ENCODE data around the gene EME1.
A peak's percentile ranks its signal among the peaks of the same experiment; 100 is the strongest.
"Not testable (repeated sequence)": the region's sequence is repeated elsewhere in the genome, so short reads cannot be mapped to it uniquely, and the experiment has no call there.

The EME1 gene

GRCh38 chr17:50393700-50394099 lies 20.7 kb downstream of the EME1 start:
- no peak for DNase-seq (ENCODE audit: low read depth in 2 of 2)

GRCh38 chr17:50394711-50395110 lies 21.7 kb downstream of the EME1 start:
- DNase-seq (ENCODE audit: low read depth in 2 of 2): no peak

GRCh38 chr17:50396261-50397110 lies 23.5 kb downstream of the EME1 start:
- no peak for DNase-seq (ENCODE audit: low read depth in 2 of 2)

GRCh38 chr17:50397111-50397918 lies 24.3 kb downstream of the EME1 start, which contains the start of gene LRRC59:
Gene LRRC59, minus strand, starts transcription at chr17:50397523. Its CDS starts 206 bp downstream, at chr17:50397317.
- peak; percentile 86 to 91 for DNase-seq (ENCODE audit: low read depth in 2 of 2)

GRCh38 chr17:50397919-50398285 lies 24.9 kb downstream of the EME1 start:
- DNase-seq (ENCODE audit: low read depth in 2 of 2): no peak

GRCh38 chr17:50398672-50399071 lies 25.6 kb downstream of the EME1 start:
- not testable (repeated sequence) for DNase-seq (ENCODE audit: low read depth in 2 of 2)

GRCh38 chr17:50399591-50399990 lies 26.6 kb downstream of the EME1 start:
- DNase-seq (ENCODE audit: low read depth in 2 of 2): not testable (repeated sequence)

- DNase-seq (ENCODE audit: low read depth in 2 of 2): not testable (repeated sequence)
Observed at GRCh38 chr17:50405351-50405750, 32.3 kb downstream of the EME1 start.

GRCh38 chr17:50406578-50406977 lies 33.5 kb downstream of the EME1 start:
- no peak for DNase-seq (ENCODE audit: low read depth in 2 of 2)

GRCh38 chr17:50407921-50408320 lies 34.9 kb downstream of the EME1 start:
- no peak for DNase-seq (ENCODE audit: low read depth in 2 of 2)

- DNase-seq (ENCODE audit: low read depth in 2 of 2): no peak
Observed at GRCh38 chr17:50412188-50412732, 39.2 kb downstream of the EME1 start.

- no peak for DNase-seq (ENCODE audit: low read depth in 2 of 2)
Observed at GRCh38 chr17:50414808-50415207, 41.8 kb downstream of the EME1 start.

- not testable (repeated sequence) for DNase-seq (ENCODE audit: low read depth in 2 of 2)
Observed at GRCh38 chr17:50419577-50419976, 46.5 kb downstream of the EME1 start.

GRCh38 chr17:50420419-50421112 lies 47.5 kb downstream of the EME1 start:
- DNase-seq (ENCODE audit: low read depth in 2 of 2): no peak

GRCh38 chr17:50421308-50422051 lies 48.5 kb downstream of the EME1 start:
- no peak for DNase-seq (ENCODE audit: low read depth in 2 of 2)

- DNase-seq (ENCODE audit: low read depth in 2 of 2): no peak
Observed at GRCh38 chr17:50422738-50423137, 49.7 kb downstream of the EME1 start.

- DNase-seq (ENCODE audit: low read depth in 2 of 2): no peak
Observed at GRCh38 chr17:50423553-50424159, 50.6 kb downstream of the EME1 start.

GRCh38 chr17:50424246-50424995 lies 51.4 kb downstream of the EME1 start:
- no peak for DNase-seq (ENCODE audit: low read depth in 2 of 2)

- DNase-seq (ENCODE audit: low read depth in 2 of 2): no peak
Observed at GRCh38 chr17:50424996-50425681, 52.1 kb downstream of the EME1 start.
